Activated CD8-positive, alpha-beta memory T cell treated with anti-CD3 and anti-CD28 coated beads for 1 hour (primary cell): ENCODE results near the gene PDCD5.

ENCODE experiments used
- DNase-seq, 2 donors: peaks; one replicate each; pipeline ENCODE4 v3.0.0-alpha.2; 2020; ENCODE audit warnings: low read depth in 1 of 2; ENCODE audit errors: extremely low read depth in 1 of 2

Gene PDCD5

DNA sequence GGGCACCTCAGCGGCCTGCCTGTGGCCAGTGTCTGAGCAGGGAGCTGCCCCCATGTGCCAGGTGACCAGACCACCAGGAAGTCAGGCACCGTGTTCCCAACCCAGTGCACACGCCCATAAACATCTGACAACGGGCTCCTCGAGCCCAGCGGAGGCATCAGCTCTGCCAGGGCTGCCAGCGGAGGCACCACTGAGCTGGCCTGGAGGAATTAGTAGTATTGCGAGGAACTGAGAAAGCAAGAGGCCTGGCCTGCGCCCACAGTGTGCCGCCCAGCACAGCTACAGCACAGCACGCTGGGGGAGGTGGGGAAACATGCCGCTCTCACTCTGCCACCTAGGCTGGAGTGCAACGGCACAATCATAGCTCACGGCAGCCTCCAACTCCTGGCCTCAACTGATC lies 49.3 kb downstream of the PDCD5 start:
- DNase-seq, result no peak

DNA sequence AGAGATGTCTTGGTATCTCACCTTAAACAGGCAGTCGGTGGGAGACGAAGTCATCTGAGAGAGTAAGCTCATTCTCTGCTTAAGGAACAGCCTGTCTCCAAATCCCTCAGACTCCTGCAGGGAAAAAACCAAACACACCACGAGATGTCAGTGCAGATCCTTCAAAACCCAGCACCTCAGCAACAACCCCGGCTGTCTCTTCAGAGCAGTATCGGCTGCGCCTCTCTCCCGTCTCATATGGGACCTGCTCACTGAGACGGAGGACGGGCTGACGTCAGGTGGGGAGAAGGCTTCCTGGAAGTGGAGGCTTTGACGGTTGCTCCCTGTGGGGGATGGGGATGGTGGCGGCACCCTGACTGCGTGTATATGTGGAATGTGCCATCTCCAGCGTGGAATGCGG lies 50.4 kb downstream of the PDCD5 start:
- DNase-seq, result no peak
